Gastroesophageal sphincter (tissue), 3 donors: ENCODE data around the gene SETSIP.

ENCODE experiments used
- CTCF ChIP-seq, 4 experiments: fragments of 200-600 bp in 2 of 4; fragments of 450-650 bp in 2 of 4; sonication (generic) in 1 of 4; IDR thresholded peaks; one replicate each; pipeline ENCODE4 v1.5.1; 2017 to 2019; ENCODE audit warnings: antibody characterized with exemption in 4 of 4, mild to moderate bottlenecking in 2 of 4, moderate library complexity in 2 of 4
- EP300 ChIP-seq: sonication (generic); formaldehyde crosslinking; IDR thresholded peaks from one replicate; pipeline ENCODE4 v1.6.1; 2017; ENCODE audit warnings: antibody characterized with exemption, mild to moderate bottlenecking
- POLR2A ChIP-seq, 2 donors: fragments of 450-650 bp; IDR thresholded peaks; one replicate each; pipeline ENCODE4 v1.6.1; 2017; ENCODE audit warnings: antibody characterized with exemption in 2 of 2, mild to moderate bottlenecking in 2 of 2, moderate library complexity in 1 of 2
- POLR2AphosphoS5 ChIP-seq: sonication (generic); formaldehyde crosslinking; IDR thresholded peaks from one replicate; pipeline ENCODE4 v1.6.1; 2017; ENCODE audit warnings: antibody characterized with exemption

GRCh38 chr1:92065042-92065441 is 10.2 kb downstream of the SETSIP start:
- no peak for TF ChIP-seq CTCF (IDR thresholded peaks at IDR 0.05)
- TF ChIP-seq POLR2AphosphoS5: no peak
- no peak for TF ChIP-seq POLR2A (IDR thresholded peaks at IDR 0.05)
- no peak for TF ChIP-seq EP300
